NCI-H524 (cell line): ENCODE results near the gene TESPA1.
"Not testable (repeated sequence)": the region's sequence is repeated elsewhere in the genome, so short reads cannot be mapped to it uniquely, and the experiment has no call there.

Source experiments
- DNase-seq, 2 experiments: peaks; one replicate each; lab custom pipeline; 2025; lab: John Stamatoyannopoulos, UW

TESPA1 gene

DNA sequence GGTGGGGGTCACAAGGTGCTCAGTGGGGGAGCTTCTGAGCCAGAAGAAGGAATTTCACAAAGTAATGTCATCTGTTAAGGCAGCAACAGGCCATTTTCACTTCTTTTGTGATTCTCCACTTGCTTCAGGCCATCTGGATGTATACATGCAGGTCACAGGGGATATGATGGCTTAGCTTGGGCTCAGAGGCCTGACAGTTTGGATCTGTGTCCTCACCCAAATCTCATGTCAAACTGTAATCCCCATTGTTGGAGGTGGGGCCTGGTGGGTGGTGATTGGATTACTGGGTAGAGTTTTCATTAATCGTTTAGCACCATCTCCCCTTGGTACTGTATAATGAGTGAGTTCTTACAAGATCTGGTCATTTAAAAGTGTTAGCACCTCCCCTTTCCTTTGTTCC lies 36.4 kb downstream of the TESPA1 start:
- DNase-seq, result no peak

DNA sequence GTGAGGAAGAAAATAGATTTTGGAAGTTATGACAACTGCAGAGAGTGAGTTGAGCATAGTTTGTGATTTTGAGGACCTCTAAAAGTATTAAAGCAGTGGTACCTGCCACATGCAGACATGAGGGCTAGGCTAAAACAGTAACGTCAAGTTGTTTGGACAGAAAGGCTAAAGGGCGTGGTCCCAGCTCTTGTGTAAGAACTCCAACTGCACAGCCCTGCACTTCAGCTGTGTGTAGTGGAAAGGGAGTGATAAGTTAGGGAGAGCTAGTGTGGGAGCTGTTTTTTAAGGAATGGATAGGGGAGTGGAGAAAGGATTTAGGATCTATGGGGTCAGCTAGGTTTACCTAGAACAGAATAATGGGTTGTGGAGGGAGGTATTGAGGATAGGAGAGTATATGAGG lies 39.5 kb downstream of the TESPA1 start:
- DNase-seq, result no peak

DNA sequence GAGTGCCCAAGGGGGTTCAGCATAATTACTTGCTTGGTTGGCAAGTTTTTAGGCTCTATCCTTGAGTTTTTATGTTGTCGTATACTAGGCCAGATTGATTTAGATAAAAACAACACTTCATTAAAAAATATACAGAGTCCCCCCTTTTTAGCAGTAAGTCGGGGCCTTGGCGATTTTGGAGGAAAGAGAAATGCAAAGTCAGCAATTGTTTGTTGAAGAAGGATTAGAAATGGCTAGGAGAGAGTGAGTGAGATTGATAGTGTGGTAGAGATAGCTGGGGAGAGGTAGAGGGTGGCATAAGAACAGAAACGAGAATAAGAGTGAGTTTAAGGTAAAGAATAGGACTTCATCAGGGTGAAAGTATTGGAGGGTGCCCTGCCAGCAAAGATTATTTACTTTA lies 41.3 kb downstream of the TESPA1 start:
- not testable (repeated sequence) for DNase-seq

DNA sequence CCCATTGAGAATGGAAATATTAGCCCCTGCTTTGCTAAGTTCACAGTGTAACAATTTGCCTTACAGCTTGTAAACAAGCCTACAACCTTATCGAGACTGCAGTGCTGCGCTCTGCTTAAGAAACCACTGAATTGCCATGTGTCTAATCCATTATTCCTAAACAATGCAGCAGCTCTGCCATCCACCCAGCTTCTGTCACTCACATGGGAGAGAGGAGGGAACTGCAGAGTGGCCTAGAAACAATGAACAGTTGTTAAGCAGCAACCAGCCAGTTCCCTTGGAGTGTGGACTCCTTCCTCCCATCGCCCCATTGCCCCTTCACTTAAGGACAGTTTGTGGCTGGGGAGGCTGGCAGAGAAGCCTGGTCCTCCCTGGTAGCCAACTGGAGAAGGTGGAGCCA lies 42.9 kb downstream of the TESPA1 start:
- no peak for DNase-seq

DNA sequence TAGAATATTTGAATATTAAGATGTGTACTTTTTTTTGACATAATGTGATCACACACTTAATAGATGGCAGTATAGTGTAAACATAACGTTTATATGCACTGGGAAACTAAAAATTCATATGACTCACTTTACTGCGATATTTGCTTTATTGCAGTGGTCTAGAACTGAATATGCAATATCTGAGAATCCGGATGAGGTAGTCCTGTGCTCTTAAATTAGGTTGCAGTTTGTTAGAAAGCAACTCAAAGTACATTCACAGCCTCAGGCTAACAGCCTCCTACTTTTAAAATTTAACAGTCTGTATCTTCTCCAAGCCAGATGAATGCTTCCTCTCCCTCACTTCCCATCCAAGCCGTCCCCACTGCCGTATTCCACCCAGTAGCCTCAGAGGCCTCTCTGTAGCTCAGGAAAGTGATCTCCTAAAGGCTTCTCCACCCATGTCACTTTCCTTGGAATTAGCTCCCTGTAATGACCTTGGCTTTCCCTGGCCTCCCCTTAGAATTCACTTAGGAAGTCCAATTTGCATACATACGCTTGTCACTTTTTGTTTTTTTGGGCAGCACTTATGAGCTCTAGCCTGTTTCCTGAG lies 43.7 kb downstream of the TESPA1 start:
- no peak for DNase-seq

DNA sequence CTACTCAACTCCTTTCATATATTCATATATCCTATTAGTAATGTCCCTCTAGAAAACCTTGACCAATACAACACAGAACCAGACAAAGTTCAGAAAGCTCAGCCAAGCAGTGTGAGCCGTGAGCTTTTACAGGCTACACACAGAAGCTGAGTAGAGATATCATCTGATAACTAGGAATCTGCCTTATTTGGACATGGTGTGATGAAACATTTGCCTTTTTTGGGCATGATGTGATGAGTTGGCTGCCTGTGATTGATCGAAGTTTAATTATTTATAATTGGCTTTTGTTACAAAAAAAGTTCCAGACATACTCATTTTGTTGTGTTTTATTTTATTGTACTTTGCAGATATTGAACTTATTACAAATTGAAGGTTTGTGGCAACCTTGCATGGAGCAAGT lies 46.6 kb downstream of the TESPA1 start:
- no peak for DNase-seq

DNA sequence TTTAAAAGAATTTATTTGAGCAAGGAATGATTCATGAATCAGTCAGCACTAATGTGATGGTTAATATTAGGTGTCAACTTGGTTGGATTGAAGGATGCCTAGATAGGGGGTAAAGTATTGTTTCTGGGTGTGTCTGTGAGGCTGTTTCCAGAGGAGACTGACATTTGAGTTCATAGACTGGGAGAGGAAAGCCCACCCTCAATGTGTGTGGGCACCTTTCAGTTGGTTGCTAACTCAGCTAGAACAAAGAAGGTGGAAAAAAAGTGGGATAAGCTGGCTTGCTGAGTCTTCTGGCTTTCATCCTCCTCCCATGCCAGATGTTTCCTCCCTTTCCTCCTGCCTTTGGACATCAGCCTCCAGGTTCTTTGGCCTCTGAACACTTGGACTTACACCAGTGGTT lies 47.2 kb downstream of the TESPA1 start:
- DNase-seq, result no peak

DNA sequence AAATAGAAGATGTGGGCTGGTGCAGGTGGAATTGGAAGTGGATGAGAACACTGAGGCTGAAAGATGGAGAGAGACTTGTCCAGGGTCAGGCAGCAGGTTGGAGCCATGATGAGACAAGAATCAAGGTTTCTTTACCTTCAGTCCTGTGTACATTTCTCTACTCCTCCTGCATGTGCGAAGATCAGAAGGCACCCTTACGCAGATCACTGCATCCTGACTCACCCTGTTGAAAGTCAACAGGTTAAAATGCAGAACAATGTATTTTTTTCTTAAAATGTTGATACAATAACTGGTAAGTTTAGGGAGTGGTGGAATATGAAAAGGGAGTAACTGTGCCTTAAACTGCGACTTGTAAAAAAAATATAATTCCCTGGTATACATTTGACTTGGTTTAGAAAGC lies 47.8 kb downstream of the TESPA1 start:
- no peak for DNase-seq

DNA sequence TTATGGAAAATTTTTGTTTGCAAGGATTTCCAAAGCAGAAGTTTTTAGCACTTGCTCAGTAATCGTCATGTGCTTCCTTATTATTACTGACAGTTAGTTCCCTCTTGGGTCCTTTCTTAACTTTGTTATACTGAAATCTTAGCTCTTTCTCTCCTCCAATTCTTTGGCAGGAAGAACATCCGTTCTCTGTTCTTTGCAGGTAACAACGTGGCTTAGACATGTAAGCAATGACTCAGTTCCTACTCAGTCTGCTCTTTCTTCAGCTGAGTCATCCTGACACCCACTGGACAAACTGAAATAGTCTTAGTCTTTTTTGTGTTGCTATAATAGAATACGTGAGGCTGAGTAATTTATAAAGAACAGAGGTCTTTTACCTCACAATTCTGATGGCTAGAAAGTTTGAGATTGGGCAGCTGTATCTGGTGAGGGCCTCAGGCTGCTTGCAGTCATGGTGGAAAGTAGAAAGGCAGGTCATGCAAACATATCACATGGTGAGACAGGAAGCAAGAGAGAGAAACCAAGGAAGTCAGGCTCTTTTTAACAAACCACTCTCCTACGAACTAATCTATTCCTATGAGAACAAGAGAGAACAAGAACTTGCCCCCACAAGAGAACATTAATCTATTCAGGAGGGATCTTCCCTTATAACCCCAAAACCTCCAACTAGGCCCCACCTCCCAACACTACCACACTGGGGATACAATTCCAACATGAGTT lies 49.2 kb downstream of the TESPA1 start:
- DNase-seq, result no peak

DNA sequence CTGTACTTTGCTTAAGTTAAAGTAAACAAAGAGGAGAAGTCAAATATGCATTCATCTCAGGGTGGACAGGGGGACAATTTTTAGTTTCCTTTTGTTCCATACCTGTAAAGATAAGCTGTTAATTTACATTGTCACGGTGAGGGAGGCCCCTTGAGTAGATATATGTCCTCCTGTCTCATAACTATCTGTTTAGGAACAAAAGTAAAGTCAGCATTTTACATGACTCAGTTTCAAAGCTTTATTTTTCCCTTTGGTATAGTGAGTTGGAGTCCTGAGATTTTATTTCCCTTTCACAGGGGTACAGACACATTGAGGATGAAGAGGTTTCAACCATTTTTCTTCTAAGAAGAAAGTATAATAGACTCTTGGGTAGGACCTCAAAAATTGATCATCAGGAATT lies 50.1 kb downstream of the TESPA1 start:
- no peak for DNase-seq

DNA sequence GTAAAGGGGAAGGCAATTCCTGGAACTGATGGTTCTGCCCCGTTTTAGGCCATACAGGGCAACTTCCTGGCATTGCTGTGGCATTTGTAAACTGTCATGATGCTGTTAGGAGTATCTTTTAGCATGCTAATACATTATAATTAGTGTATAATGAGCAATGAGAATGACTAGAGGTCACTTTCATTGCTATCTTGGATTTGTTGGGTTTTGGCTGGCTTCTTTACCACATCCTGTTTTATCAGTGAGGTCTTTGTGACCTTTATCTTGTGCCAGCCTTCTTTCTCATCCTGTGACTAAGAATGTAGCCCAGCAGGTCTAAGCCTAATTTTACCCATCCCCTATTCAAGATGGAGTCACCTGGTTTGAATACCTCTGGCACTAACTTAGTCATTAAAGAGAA lies 51.2 kb downstream of the TESPA1 start:
- no peak for DNase-seq

DNA sequence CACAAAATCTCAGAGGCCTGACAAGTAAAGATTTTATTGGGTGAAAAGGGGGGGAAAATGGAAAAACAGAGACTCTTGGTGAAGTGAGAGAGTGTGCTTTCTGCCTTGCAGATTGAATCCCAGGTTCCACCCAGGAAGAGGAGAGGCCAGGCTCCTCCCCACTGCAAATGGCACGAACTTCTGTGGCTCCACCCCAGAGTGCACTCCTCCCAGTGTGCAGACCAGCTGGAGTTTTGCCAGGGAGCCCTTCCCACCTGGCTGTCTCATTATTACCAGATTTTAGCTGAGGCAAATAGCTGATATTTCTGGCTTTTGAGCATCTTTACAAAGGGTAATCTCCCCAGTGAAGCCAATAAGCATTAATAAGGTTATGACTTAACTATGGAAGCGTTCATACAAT lies 51.9 kb downstream of the TESPA1 start:
- peak; percentile 10 to 41 for DNase-seq

DNA sequence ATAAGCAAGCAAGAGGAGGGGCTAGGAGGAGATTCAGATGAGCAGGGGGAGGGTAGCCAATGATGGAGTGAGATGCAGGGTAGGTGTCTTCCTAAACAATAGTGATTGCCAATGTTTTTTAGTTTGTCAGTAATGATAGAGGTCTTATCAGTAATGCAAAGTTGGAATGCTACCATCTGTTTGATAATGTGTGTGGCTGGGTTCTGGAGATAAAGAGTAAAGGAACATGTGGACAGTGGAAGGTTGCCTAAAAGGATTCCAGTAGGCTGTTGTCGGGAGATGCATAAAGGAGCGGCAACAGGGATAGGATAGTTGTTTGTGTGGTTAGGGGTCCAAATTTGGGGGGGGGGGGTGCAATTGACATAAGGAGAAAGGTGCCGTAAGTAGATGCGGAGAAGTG lies 52.5 kb downstream of the TESPA1 start:
- DNase-seq, result no peak

DNA sequence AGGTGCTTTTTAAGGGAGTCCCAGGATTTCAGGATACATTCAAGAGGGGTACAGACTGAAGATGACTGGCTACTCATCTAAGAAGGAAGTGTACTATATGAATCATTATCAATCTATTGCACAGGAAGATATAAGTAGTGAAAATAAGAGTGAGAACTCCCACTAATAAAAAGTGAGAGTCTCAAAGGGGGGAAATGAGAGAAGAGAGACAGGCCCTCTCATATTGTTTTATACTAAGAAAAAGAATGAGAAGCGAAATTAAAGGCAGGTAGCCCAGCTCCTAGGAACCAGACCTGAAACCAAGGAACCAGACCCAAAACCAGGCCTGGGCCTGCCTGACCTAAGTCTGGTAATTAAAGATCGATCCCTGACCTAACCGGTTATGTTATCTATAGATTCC lies 54.6 kb downstream of the TESPA1 start:
- no peak for DNase-seq

DNA sequence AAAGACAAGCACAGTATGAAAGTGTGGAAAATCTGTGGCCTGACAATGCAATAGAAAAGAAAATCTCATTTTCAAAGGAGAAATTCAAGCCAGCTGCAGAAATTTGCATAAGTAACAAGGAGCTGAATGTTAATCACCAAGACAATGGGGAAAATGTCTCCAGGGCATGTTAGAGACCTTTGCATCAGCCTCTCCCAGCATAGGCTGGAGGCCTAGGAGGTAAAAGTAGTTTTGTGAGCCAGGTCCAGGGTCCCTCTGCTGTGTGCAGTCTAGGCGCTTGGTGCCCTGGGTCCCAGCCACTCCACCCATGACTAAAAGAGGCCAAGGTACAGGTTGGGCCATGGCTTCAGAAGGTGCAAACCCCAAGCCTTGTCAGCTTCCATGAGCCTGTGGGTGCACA lies 58.3 kb downstream of the TESPA1 start:
- no peak for DNase-seq

DNA sequence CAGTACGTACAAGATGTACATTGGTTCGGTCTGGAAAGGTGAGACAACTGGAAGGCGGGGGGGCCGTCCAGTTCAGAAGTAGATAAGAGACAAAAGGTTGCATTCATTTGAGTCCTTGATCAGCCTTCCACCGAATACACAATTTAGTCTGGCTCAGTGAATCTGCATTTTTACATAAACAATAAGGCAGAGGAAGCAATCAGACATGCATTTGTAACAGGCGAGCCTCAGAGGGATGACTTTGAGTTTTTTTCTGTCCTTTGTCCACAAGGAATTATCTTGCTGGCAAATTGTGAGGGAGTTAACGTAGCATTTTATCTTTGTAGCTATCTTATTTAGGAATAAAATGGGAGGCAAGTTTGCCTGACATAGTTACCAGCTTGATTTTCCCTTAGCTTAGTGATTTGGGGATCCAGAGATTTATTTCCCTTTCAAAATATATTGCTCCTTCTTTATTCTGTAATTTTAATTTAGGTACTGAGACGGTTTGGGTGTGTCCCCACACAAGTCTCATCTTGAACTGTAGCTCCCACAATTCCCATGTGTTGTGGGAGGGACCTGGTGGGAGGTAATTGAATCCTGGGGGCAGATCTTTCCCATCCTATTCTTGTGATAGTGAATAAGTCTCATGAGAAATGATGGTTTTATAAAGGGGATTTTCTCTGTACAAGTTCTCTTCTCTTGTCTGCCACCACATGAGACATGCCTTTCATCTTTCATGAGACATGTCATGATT lies 59.4 kb downstream of the TESPA1 start:
- DNase-seq, result no peak

DNA sequence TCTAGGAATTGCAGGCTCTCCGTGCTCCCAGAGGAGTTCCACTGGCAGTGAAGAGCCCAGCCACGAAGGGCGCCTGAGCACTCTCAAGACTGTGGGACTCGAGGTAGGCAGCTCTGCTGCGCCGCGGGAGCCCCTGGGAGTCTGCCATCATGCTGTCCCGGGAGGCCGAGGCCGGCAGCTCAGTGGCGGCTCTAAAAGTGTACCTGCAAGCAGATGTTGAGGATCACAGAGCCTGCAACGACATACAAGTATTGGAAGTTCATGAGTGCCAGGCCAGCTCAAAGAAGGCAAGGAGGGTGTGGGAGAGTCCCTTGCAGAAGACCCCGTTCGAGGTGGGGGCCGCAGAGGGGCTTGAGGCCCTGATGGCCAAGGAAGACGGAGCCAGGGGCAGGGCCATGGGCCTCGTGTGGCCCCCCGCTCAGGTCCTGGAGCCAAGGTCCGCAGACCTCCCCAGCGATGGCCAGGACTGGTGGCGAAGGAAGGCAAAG lies 67.5 kb downstream of the TESPA1 start:
- DNase-seq, result no peak
